Osteocyte (in vitro differentiated cells): Measurements from ENCODE around the gene FAM181A. TPM values are rescaled to one million over a fixed set of nuclear protein-coding genes. Genes with fewer than 3 reads are reported as not detected.

Source experiments
- DNase-seq: peaks from one replicate; pipeline ENCODE4 v3.0.0; 2021; ENCODE audit warnings: mixed read lengths; ENCODE audit not compliant: unreplicated experiment; ENCODE audit errors: extremely low spot score
- H3K27ac Mint-ChIP-seq: one replicate; pipeline ENCODE4 v1.8.0; 2021; ENCODE audit warnings: mild to moderate bottlenecking, mixed read lengths; ENCODE audit not compliant: unreplicated experiment
- H3K27me3 Mint-ChIP-seq: one replicate; pipeline ENCODE4 v1.8.0; 2021; ENCODE audit warnings: mixed read lengths; ENCODE audit not compliant: unreplicated experiment
- H3K36me3 Mint-ChIP-seq: one replicate; pipeline ENCODE4 v1.8.0; 2021; ENCODE audit warnings: mixed read lengths; ENCODE audit not compliant: unreplicated experiment
- H3K4me1 Mint-ChIP-seq: one replicate; pipeline ENCODE4 v1.8.0; 2021; ENCODE audit warnings: mixed read lengths; ENCODE audit not compliant: unreplicated experiment
- H3K4me3 Mint-ChIP-seq: one replicate; pipeline ENCODE4 v1.8.0; 2021; ENCODE audit warnings: mild to moderate bottlenecking, moderate library complexity, mixed read lengths; ENCODE audit not compliant: unreplicated experiment
- H3K9me3 Mint-ChIP-seq: one replicate; pipeline ENCODE4 v1.8.0; 2021; ENCODE audit warnings: mixed read lengths; ENCODE audit not compliant: unreplicated experiment
- total RNA-seq: library from RNA; stranded (reverse); gene quantifications from 2 replicates; pipeline ENCODE4 v1.2.1, GENCODE V29; 2021
- TF ChIP-seq, protein P1 (sequence below): fragments of 200-600 bp; sonication (generic); IDR thresholded peaks from 2 replicates; pipeline ENCODE4 v1.5.0; 2021; ENCODE audit warnings: antibody characterized with exemption, mild to moderate bottlenecking, moderate library complexity

Gene FAM181A
- total RNA-seq, 1 donor from 2014 or later = not detected

GRCh38 chr14:93897476-93897845, 29.7 kb upstream of the FAM181A start:
- Mint-ChIP-seq H3K4me1 (no peaks in the 10 kb centered on the region), H3K9me3 (no peaks in the 10 kb centered on the region), H3K36me3 (no peaks in the 10 kb centered on the region), H3K27ac (no peak overlapping the region), H3K27me3 (peaks cover 5% of the 10 kb centered on the region), H3K4me3 (no peak overlapping the region)
- no peak for DNase-seq
- TF ChIP-seq, protein P1, sequence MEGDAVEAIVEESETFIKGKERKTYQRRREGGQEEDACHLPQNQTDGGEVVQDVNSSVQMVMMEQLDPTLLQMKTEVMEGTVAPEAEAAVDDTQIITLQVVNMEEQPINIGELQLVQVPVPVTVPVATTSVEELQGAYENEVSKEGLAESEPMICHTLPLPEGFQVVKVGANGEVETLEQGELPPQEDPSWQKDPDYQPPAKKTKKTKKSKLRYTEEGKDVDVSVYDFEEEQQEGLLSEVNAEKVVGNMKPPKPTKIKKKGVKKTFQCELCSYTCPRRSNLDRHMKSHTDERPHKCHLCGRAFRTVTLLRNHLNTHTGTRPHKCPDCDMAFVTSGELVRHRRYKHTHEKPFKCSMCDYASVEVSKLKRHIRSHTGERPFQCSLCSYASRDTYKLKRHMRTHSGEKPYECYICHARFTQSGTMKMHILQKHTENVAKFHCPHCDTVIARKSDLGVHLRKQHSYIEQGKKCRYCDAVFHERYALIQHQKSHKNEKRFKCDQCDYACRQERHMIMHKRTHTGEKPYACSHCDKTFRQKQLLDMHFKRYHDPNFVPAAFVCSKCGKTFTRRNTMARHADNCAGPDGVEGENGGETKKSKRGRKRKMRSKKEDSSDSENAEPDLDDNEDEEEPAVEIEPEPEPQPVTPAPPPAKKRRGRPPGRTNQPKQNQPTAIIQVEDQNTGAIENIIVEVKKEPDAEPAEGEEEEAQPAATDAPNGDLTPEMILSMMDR = no peak

- Mint-ChIP-seq H3K27me3 (peaks cover 5% of the 10 kb centered on the region), H3K4me3 (no peak overlapping the region), H3K27ac (no peak overlapping the region), H3K4me1 (no peaks in the 10 kb centered on the region), H3K36me3 (no peaks in the 10 kb centered on the region), H3K9me3 (no peaks in the 10 kb centered on the region)
- TF ChIP-seq, protein P1 = no peak
- no peak for DNase-seq
These were observed 29.0 kb upstream of the FAM181A start for GRCh38 chr14:93898081-93898611.

DNA sequence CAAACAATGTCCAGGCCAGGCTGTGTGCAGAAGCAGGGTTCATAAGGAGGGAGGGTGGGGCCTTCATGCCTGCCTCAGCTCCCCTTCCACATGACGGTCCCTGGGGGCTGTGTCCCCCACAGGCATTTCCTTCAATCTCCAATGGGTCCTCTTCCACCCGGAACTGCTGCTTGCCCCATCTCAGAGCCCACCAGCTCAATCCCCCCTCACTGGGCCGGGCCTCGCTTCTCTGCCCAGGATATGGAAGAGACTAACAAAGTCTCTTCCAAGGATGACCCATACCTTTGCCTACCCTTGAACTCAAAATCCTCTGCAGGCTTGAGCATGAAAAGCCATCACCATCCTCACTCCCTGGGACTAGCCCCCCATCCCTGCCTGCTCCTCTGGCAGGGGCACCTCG, 28.4 kb upstream of the FAM181A start:
- no peak overlapping the region for H3K4me3 Mint-ChIP-seq
- no peaks in the 10 kb centered on the region for H3K9me3 Mint-ChIP-seq
- TF ChIP-seq, protein P1 = no peak
- DNase-seq = no peak
- no peaks in the 10 kb centered on the region for H3K36me3 Mint-ChIP-seq
- H3K27me3 Mint-ChIP-seq = peaks cover 5% of the 10 kb centered on the region
- H3K4me1 Mint-ChIP-seq = no peaks in the 10 kb centered on the region
- no peak overlapping the region for H3K27ac Mint-ChIP-seq

DNA sequence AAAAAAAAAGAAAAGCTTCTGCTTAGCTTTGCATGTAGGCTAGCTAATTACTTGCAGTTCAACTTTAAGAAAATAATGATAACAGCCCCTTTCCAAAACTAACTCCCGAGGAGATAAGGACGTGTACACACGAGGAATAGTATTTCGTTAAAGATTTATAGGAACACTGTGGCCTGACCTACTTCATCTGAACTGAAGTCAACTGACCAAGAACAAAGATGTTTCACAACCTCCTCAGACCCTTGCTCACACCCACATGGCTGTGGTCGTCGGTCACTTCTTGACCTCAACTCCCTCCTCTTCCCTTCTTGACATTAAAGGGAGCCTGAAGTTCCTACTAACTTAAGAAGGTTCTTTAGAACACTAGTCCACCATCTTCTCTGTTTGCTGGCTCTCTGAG, 25.3 kb upstream of the FAM181A start:
- Mint-ChIP-seq H3K27me3 (no peaks in the 10 kb centered on the region), H3K4me3 (no peak overlapping the region), H3K4me1 (no peaks in the 10 kb centered on the region), H3K36me3 (no peaks in the 10 kb centered on the region), H3K9me3 (no peaks in the 10 kb centered on the region), H3K27ac (no peak overlapping the region)
- TF ChIP-seq, protein P1 = no peak
- DNase-seq = no peak

DNA sequence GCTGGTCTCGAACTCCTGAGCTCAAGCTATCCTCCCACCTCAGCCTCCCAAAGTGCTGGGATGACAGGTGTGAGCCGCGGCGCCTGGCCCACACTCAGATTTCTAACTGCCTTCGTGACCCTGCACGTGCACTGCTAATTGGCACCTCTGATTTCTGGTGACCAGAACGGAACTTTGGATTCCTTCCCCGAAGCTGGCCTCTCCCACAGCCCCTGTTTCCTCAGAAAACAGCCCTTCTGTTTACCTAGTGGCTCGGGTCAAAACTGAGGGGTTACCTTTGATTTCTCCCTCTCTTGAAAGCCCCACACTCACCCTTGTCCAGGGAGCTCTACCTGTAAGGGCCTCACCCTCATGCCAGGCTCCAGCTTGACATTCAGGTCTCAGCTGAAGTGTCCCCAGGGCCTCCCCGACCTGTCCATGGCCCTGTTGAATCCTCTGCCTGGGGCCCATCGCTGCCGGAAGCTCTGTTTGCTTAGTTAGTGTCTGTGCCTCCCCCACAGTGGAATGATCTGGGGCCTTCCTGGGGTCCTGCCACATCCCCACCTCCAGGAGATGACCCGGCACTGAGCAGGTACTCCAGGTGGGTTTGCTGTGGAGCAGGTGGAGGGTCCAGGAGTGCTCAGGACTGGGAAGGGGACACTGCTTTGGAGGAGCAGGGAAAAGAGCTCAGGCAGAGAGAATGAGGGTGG, 24.4 kb upstream of the FAM181A start:
- no peak for DNase-seq
- Mint-ChIP-seq H3K4me1 (no peaks in the 10 kb centered on the region), H3K9me3 (no peaks in the 10 kb centered on the region), H3K36me3 (no peaks in the 10 kb centered on the region), H3K27ac (no peak overlapping the region), H3K4me3 (no peak overlapping the region), H3K27me3 (no peaks in the 10 kb centered on the region)
- TF ChIP-seq, protein P1 = no peak
